CD8-positive, alpha-beta memory T cell (primary cell): Measurements from ENCODE around the gene CLSTN2. TPM values are rescaled to one million over a fixed set of nuclear protein-coding genes. Genes with fewer than 3 reads are reported as not detected.

Source experiments
- CTCF ChIA-PET: fragments of 350-600 bp; sonication (Branson Sonifier 250); formaldehyde crosslinking; loops from one replicate; lab custom pipeline; 2021; ENCODE audit warnings: antibody characterized with exemption; lab: Charles Lee
- POLR2A ChIA-PET: fragments of 350-600 bp; sonication (Branson Sonifier 250); formaldehyde crosslinking; loops from one replicate; lab custom pipeline; 2021; ENCODE audit warnings: antibody characterized with exemption; lab: Charles Lee
- DNase-seq, 5 donors: peaks; one replicate each; pipeline versions ENCODE4 v3.0.0 to v3.0.0-alpha.2; 2020 to 2022; ENCODE audit warnings: mixed read lengths in 1 of 5
- H3K27ac ChIP-seq: one replicate; pipeline ENCODE4 v1.7.0; 2013; ENCODE audit warnings: low read depth, mild to moderate bottlenecking, low read length, moderate library complexity
- H3K27me3 ChIP-seq: 2 replicates; pipeline ENCODE4 v1.7.0; 2013; ENCODE audit warnings: low read length, mild to moderate bottlenecking; ENCODE audit not compliant: insufficient read depth, poor library complexity, severe bottlenecking
- H3K36me3 ChIP-seq: 2 replicates; pipeline ENCODE4 v1.7.0; 2013; ENCODE audit warnings: mild to moderate bottlenecking, low read length, moderate library complexity; ENCODE audit not compliant: insufficient read depth
- H3K4me1 ChIP-seq: 2 replicates; pipeline ENCODE4 v1.7.0; 2013; ENCODE audit warnings: mild to moderate bottlenecking, low read length, moderate library complexity; ENCODE audit not compliant: insufficient read depth
- H3K4me3 ChIP-seq: 2 replicates; pipeline ENCODE4 v1.7.0; 2013; ENCODE audit warnings: mild to moderate bottlenecking, low read length
- H3K9me3 ChIP-seq: 2 replicates; pipeline ENCODE4 v1.7.0; 2013; ENCODE audit warnings: mild to moderate bottlenecking, low read length
- H3K27ac Mint-ChIP-seq, 8 donors: one replicate each; pipeline ENCODE4 v1.8.0; 2020 to 2021; ENCODE audit warnings: mixed read lengths in 8 of 8, mild to moderate bottlenecking in 6 of 8, inconsistent platforms in 3 of 8, moderate library complexity in 3 of 8
- H3K27me3 Mint-ChIP-seq, 2 donors: one replicate each; pipeline ENCODE4 v1.8.0; 2020 to 2021; ENCODE audit warnings: mixed read lengths in 2 of 2, mild to moderate bottlenecking in 1 of 2, moderate library complexity in 1 of 2
- H3K36me3 Mint-ChIP-seq, 3 donors: one replicate each; pipeline ENCODE4 v1.8.0; 2020 to 2021; ENCODE audit warnings: mixed read lengths in 3 of 3, inconsistent platforms in 1 of 3, mild to moderate bottlenecking in 1 of 3
- H3K4me1 Mint-ChIP-seq, 3 donors: one replicate each; pipeline ENCODE4 v1.8.0; 2020 to 2021; ENCODE audit warnings: mixed read lengths in 3 of 3, inconsistent platforms in 1 of 3, mild to moderate bottlenecking in 1 of 3
- H3K4me3 Mint-ChIP-seq, 7 donors: one replicate each; pipeline ENCODE4 v1.8.0; 2020 to 2021; ENCODE audit warnings: mixed read lengths in 7 of 7, mild to moderate bottlenecking in 6 of 7, moderate library complexity in 4 of 7, inconsistent platforms in 2 of 7
- H3K9me3 Mint-ChIP-seq, 5 donors: one replicate each; pipeline ENCODE4 v1.8.0; 2020 to 2022; ENCODE audit warnings: mixed read lengths in 5 of 5, mild to moderate bottlenecking in 3 of 5, moderate library complexity in 2 of 5, inconsistent platforms in 1 of 5
- polyA plus RNA-seq: library from polyadenylated mRNA; unstranded; fragments of 300-500 nt; fragmentation: Illumina TruSeq; gene quantifications from one replicate; pipeline ENCODE4 v1.2.3, GENCODE V29; 2021
- total RNA-seq, 2 experiments: library from RNA; stranded (reverse); gene quantifications; one replicate each; pipeline ENCODE4 v1.2.3, GENCODE V29; 2021

Gene CLSTN2
- total and polyA plus RNA-seq, 3 experiments from 2014 or later = not detected

GRCh38 chr3:140088513-140088912, 153.5 kb downstream of the CLSTN2 start:
- no peaks in the 10 kb centered on the region for H3K4me1 Mint-ChIP-seq
- no peak for DNase-seq
- H3K36me3 Mint-ChIP-seq = no peaks in the 10 kb centered on the region
- Histone ChIP-seq H3K4me3 (no peak overlapping the region), H3K27ac (no peak overlapping the region), H3K27me3 (no peaks in the 10 kb centered on the region), H3K4me1 (no peaks in the 10 kb centered on the region), H3K36me3 (no peaks in the 10 kb centered on the region), H3K9me3 (no peaks in the 10 kb centered on the region)
- H3K27ac Mint-ChIP-seq = peak overlapping the region in 1 of 8 donors; percentile 81
- CTCF ChIA-PET = no interaction called here
- no peak overlapping the region for H3K4me3 Mint-ChIP-seq
- POLR2A ChIA-PET = no interaction called here
- H3K9me3 Mint-ChIP-seq = peaks cover 0 to 5% (median 2%) of the 10 kb centered on the region in 5 donors
- H3K27me3 Mint-ChIP-seq = peaks cover 0 to 5% of the 10 kb centered on the region in 2 donors

DNA sequence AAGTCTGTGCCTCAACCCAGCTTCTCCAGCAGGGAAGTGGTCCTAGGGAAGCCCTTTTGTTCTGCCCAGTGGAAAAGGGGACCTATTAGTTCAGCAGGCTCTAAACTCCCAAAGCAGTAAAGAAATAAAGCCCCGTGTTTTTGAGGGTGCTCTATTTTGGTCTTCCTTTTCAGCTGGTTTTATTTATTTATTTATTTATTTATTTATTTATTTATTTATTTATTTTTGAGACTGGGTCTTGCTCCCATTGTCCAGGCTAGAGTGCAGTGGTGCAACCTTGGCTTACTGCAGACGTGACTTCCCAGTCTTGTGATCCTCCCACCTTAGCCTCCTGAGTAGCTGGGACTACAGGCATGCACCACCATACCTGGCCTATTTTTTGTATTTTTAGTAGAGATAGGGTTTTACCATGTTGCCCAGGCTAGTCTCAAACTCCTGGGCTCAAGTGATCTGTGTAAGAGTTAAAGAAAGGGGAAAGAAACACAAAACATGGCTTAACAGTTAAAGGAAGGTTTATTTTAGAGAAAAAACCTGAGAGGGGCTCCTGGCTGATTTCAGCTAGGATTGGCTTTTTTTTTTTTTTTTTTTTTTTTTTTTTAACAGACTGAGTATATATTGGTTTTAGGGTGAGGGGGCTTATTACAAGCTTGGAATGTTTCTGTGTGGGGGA, 154.6 kb downstream of the CLSTN2 start:
- H3K27me3 Mint-ChIP-seq = peaks cover 0 to 5% of the 10 kb centered on the region in 2 donors
- no peak overlapping the region for H3K27ac ChIP-seq
- H3K4me1 ChIP-seq = no peaks in the 10 kb centered on the region
- H3K27me3 ChIP-seq = no peaks in the 10 kb centered on the region
- no peak overlapping the region for H3K4me3 Mint-ChIP-seq
- H3K27ac Mint-ChIP-seq = peak overlapping the region in 1 of 8 donors; percentile 18
- DNase-seq = no peak
- H3K4me1 Mint-ChIP-seq = no peaks in the 10 kb centered on the region
- no peak overlapping the region for H3K4me3 ChIP-seq
- POLR2A ChIA-PET = no interaction called here
- H3K36me3 Mint-ChIP-seq = no peaks in the 10 kb centered on the region
- H3K9me3 ChIP-seq = no peaks in the 10 kb centered on the region
- H3K9me3 Mint-ChIP-seq = peaks cover 0 to 5% (median 2%) of the 10 kb centered on the region in 5 donors
- no peaks in the 10 kb centered on the region for H3K36me3 ChIP-seq
- CTCF ChIA-PET = no interaction called here

GRCh38 chr3:140091143-140091542, 156.2 kb downstream of the CLSTN2 start:
- Histone ChIP-seq H3K36me3 (no peaks in the 10 kb centered on the region), H3K4me1 (no peaks in the 10 kb centered on the region), H3K27ac (no peak overlapping the region), H3K4me3 (no peak overlapping the region), H3K9me3 (no peaks in the 10 kb centered on the region), H3K27me3 (no peaks in the 10 kb centered on the region)
- Mint-ChIP-seq H3K4me1 (no peaks in the 10 kb centered on the region), H3K27ac (no peak overlapping the region), H3K9me3 (peaks cover 0 to 5% (median 2%) of the 10 kb centered on the region in 5 donors), H3K36me3 (no peaks in the 10 kb centered on the region), H3K27me3 (peaks cover 0 to 5% of the 10 kb centered on the region in 2 donors), H3K4me3 (no peak overlapping the region)
- ChIA-PET CTCF (no interaction called here), POLR2A (no interaction called here)
- no peak for DNase-seq

- Histone ChIP-seq H3K4me3 (no peak overlapping the region), H3K4me1 (no peaks in the 10 kb centered on the region), H3K36me3 (no peaks in the 10 kb centered on the region), H3K9me3 (no peaks in the 10 kb centered on the region), H3K27me3 (no peaks in the 10 kb centered on the region), H3K27ac (no peak overlapping the region)
- H3K4me1 Mint-ChIP-seq = no peaks in the 10 kb centered on the region
- DNase-seq = no peak
- H3K36me3 Mint-ChIP-seq = no peaks in the 10 kb centered on the region
- POLR2A ChIA-PET = no interaction called here
- H3K27me3 Mint-ChIP-seq = peaks cover 0 to 5% of the 10 kb centered on the region in 2 donors
- H3K27ac Mint-ChIP-seq = no peak overlapping the region
- peaks cover 0 to 7% (median 0%) of the 10 kb centered on the region in 5 donors for H3K9me3 Mint-ChIP-seq
- CTCF ChIA-PET = no interaction called here
- H3K4me3 Mint-ChIP-seq = no peak overlapping the region
These were observed 158.0 kb downstream of the CLSTN2 start for GRCh38 chr3:140092848-140093536.

DNA sequence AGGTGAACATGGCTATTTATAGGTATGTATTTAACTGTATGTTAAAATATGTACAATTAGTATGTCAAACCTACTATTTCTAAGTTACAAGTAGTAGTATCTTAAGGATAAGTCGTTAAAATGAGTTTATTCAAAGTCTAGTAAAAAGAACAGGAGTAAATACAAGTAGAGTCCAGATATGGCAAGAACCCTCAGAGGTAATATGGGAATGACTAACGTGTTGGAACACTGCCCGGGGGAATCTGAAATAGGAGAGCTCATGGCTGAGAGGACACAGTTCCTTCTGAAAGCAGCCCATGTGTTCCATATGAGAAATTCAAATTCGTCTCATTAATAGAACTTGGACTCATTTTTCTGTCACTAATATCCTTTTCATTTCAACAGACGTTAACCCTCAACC, 158.8 kb downstream of the CLSTN2 start:
- H3K36me3 ChIP-seq = no peaks in the 10 kb centered on the region
- Mint-ChIP-seq H3K4me1 (no peaks in the 10 kb centered on the region), H3K4me3 (no peak overlapping the region), H3K36me3 (no peaks in the 10 kb centered on the region), H3K27ac (no peak overlapping the region), H3K9me3 (peaks cover 0 to 7% (median 0%) of the 10 kb centered on the region in 5 donors), H3K27me3 (peaks cover 0 to 5% of the 10 kb centered on the region in 2 donors)
- H3K4me3 ChIP-seq = no peak overlapping the region
- ChIA-PET POLR2A (no interaction called here), CTCF (no interaction called here)
- H3K27ac ChIP-seq = no peak overlapping the region
- H3K9me3 ChIP-seq = no peaks in the 10 kb centered on the region
- no peak for DNase-seq
- no peaks in the 10 kb centered on the region for H3K4me1 ChIP-seq
- H3K27me3 ChIP-seq = no peaks in the 10 kb centered on the region

- Histone ChIP-seq H3K27me3 (no peaks in the 10 kb centered on the region), H3K9me3 (no peaks in the 10 kb centered on the region), H3K36me3 (no peaks in the 10 kb centered on the region), H3K4me3 (no peak overlapping the region), H3K27ac (no peak overlapping the region), H3K4me1 (no peaks in the 10 kb centered on the region)
- H3K9me3 Mint-ChIP-seq = peaks cover 0 to 7% (median 0%) of the 10 kb centered on the region in 5 donors
- H3K27ac Mint-ChIP-seq = no peak overlapping the region
- POLR2A ChIA-PET = no interaction called here
- CTCF ChIA-PET = no interaction called here
- H3K36me3 Mint-ChIP-seq = no peaks in the 10 kb centered on the region
- no peaks in the 10 kb centered on the region for H3K4me1 Mint-ChIP-seq
- DNase-seq = no peak
- H3K4me3 Mint-ChIP-seq = no peak overlapping the region
- peaks cover 0 to 5% of the 10 kb centered on the region in 2 donors for H3K27me3 Mint-ChIP-seq
These were observed 159.5 kb downstream of the CLSTN2 start for GRCh38 chr3:140094487-140094886.

DNA sequence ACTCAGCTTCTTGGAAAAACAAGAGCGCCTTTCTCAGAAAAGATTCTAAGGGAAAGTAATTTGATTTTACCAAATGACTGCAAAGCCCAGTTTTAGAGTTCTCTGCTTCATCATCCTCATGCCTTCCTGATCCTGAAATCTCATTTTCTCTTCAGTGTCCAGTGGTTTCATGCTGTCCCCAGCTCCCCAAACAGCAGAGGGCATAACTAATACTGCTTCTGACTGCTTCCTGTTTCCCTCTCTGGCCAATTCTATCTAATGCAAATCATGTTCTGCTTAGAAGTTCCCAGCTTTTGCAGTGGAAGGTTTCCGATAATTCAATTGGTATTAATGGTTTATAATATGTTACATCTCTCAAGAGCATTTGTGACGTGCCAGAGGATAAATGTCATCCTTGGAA, 161.1 kb downstream of the CLSTN2 start:
- Histone ChIP-seq H3K9me3 (no peaks in the 10 kb centered on the region), H3K27ac (no peak overlapping the region), H3K4me1 (no peaks in the 10 kb centered on the region), H3K36me3 (no peaks in the 10 kb centered on the region), H3K4me3 (no peak overlapping the region), H3K27me3 (no peaks in the 10 kb centered on the region)
- POLR2A ChIA-PET = no interaction called here
- no peaks in the 10 kb centered on the region for H3K4me1 Mint-ChIP-seq
- DNase-seq = no peak
- H3K27me3 Mint-ChIP-seq = peaks cover 0 to 3% of the 10 kb centered on the region in 2 donors
- no peaks in the 10 kb centered on the region for H3K36me3 Mint-ChIP-seq
- H3K9me3 Mint-ChIP-seq = peaks cover 0 to 7% (median 0%) of the 10 kb centered on the region in 5 donors
- no peak overlapping the region for H3K4me3 Mint-ChIP-seq
- no peak overlapping the region for H3K27ac Mint-ChIP-seq
- CTCF ChIA-PET = no interaction called here

- no peaks in the 10 kb centered on the region for H3K4me1 ChIP-seq
- no peak overlapping the region for H3K4me3 ChIP-seq
- no peaks in the 10 kb centered on the region for H3K9me3 ChIP-seq
- POLR2A ChIA-PET = no interaction called here
- H3K36me3 ChIP-seq = no peaks in the 10 kb centered on the region
- no peak overlapping the region for H3K4me3 Mint-ChIP-seq
- no peaks in the 10 kb centered on the region for H3K36me3 Mint-ChIP-seq
- H3K9me3 Mint-ChIP-seq = peaks cover 0 to 7% (median 3%) of the 10 kb centered on the region in 5 donors
- no peaks in the 10 kb centered on the region for H3K27me3 ChIP-seq
- no peak for DNase-seq
- H3K4me1 Mint-ChIP-seq = no peaks in the 10 kb centered on the region
- CTCF ChIA-PET = interaction anchor here (0.9 kb wide), 1 partner anchor 11 kb away, joined by 3 read pairs; no protein-coding TSS in a partner anchor
- H3K27ac ChIP-seq = no peak overlapping the region
- H3K27me3 Mint-ChIP-seq = peaks cover 3 to 4% of the 10 kb centered on the region in 2 donors
- H3K27ac Mint-ChIP-seq = no peak overlapping the region
These were observed 163.1 kb downstream of the CLSTN2 start for GRCh38 chr3:140097874-140098635.
